T-helper 1 cell (primary cell): ENCODE results near the gene TP53BP1.
A peak's percentile ranks its signal among the peaks of the same experiment; 100 is the strongest.

Experiments used
- DNase-seq, 5 donors: peaks; one replicate each; pipeline ENCODE4 v3.0.0-alpha.2; 2012 to 2020

The TP53BP1 gene

GRCh38 chr15:43487271-43487895 lies 5.6 kb downstream of the TP53BP1 start:
- DNase-seq = no peak

GRCh38 chr15:43484455-43484854 lies 8.5 kb downstream of the TP53BP1 start:
- no peak for DNase-seq

GRCh38 chr15:43483297-43484128 lies 9.4 kb downstream of the TP53BP1 start:
- peak in 1 of 5 donors; percentile 8 for DNase-seq

DNA sequence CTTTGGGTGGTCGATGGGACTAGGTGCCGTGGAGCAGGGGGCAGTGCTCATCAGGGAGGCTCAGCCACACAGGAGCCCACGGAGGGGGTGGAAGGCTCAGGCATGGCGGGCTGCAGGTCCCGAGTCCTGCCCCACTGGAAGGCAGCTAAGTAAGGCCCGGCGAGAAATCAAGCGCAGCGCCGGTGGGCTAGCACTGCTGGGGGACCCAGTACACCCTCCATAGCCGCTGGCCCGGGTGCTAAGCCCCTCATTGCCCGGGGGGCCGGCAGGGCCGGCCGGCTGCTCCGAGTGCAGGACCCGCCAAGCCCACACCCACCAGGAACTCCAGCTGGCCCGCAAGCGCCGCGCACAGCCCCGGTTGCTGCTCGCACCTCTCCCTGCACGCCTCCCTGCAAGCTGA lies 19.1 kb downstream of the TP53BP1 start:
- no peak for DNase-seq

- DNase-seq = no peak
Measured at GRCh38 chr15:43471975-43472374, 21.0 kb downstream of the TP53BP1 start.

GRCh38 chr15:43469867-43470266 lies 23.1 kb downstream of the TP53BP1 start:
- DNase-seq = peak in 1 of 5 donors; percentile 10

- DNase-seq = no peak
Measured at GRCh38 chr15:43465100-43465499, 27.9 kb downstream of the TP53BP1 start.

DNA sequence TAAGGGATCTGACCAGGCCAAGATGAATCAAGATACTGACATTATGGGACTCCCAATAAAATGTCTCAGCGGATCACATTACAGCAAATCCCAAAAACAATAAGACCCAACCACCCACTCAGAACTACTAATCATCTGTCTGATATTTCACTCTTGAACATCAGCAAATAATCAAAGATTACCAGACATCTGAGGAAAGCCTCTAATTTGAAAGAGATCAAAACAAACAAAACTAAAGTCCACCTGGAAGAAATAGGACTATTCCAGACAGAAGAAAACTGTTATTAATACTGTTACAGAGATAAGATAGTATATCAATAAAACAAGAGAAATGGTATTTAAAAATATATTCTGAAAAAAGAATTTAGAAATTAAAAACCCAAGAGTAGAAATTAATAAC lies 29.0 kb downstream of the TP53BP1 start:
- DNase-seq = no peak

- DNase-seq = no peak
Measured at GRCh38 chr15:43463507-43463906, 29.4 kb downstream of the TP53BP1 start.

- no peak for DNase-seq
Measured at GRCh38 chr15:43449981-43450380, 43.0 kb downstream of the TP53BP1 start.

DNA sequence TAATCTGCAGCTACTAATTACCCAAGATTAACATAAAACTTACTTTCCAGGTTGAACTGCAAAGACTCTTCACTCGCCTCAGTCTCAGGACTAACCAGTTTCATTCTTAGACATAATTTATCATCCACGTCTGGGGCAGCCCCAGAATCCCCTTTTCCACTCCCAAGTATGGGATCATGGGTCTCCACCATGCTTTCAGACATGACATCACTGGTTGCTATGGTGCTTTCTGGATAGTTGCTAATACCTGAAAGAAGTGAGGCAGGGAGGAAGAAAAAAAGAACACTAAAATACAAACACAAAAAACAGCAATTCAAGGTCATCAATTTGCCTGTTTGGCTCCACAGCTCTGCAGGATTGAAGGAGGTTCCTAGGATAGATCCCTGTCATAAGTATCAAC lies 46.6 kb downstream of the TP53BP1 start:
- no peak for DNase-seq

DNA sequence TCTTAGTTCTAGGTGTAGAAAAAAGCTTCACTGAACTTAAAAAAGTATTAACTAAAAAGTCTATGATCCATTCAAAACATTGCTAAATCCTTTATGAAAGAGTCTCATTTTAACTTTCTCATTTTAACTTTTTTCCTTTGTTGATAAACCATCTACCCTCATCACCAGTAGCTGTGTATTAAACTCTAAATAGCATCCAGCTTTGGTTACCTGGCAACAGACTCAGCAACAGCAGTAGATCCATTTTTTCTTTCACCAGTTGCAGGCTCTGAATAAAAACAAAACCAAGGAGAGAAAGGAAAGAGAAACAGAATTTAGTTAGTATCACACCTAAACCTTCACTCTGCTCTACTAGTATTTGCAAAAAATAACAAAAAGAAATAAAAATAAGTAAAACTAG lies 51.6 kb downstream of the TP53BP1 start:
- peak in 1 of 5 donors; percentile 63 for DNase-seq

GRCh38 chr15:43440721-43441281 lies 52.2 kb downstream of the TP53BP1 start:
- DNase-seq = peak in 1 of 5 donors; percentile 80

- DNase-seq = no peak
Measured at GRCh38 chr15:43439268-43439667, 53.7 kb downstream of the TP53BP1 start.

- DNase-seq = no peak
Measured at GRCh38 chr15:43436395-43436794, 56.6 kb downstream of the TP53BP1 start.

GRCh38 chr15:43434446-43434845 lies 58.5 kb downstream of the TP53BP1 start:
- no peak for DNase-seq

- no peak for DNase-seq
Measured at GRCh38 chr15:43433661-43434303, 59.2 kb downstream of the TP53BP1 start.

DNA sequence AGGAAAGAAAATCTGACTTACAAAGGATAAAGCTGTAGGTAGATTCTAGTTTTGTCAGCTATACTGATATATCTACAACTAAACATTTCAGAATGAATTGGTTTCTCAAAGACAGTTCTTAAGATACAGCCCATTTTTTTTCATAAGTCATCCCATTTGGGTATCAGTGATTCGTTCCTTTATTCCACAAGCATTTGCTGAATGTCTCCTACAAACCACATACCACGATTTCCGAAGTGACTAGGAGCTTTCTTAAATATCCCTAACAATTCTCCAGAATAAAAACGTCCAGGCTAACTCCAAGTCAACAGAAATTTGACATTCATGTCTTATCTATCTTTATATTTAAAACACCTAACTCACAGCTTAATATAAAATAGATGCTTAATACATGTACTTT lies 59.8 kb downstream of the TP53BP1 start:
- DNase-seq = no peak

- no peak for DNase-seq
Measured at GRCh38 chr15:43429687-43430086, 63.3 kb downstream of the TP53BP1 start.

GRCh38 chr15:43423793-43424192 lies 69.2 kb downstream of the TP53BP1 start:
- DNase-seq = no peak

DNA sequence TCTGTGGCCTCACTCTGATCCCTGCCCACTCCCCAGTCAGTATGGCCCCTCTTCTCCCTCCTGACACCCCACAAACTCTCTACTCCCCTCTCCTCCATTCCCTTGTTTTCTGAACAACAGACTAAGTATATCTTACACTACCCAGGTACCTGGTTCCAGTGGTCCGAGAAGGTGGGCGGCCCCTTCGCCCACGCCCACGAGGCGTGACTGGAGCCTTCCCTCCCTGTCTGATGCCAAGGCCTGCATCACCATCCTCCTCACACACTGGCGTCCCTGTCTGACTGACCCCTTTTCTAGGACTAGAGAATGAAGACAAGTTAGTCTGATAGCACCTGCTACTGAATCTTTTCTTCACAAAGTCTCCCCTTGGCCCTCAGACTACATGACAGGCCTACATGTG lies 72.1 kb downstream of the TP53BP1 start:
- no peak for DNase-seq

- DNase-seq = no peak
Measured at GRCh38 chr15:43420435-43420834, 72.5 kb downstream of the TP53BP1 start.

GRCh38 chr15:43414196-43414595 lies 78.8 kb downstream of the TP53BP1 start:
- no peak for DNase-seq

GRCh38 chr15:43412096-43412495 lies 80.9 kb downstream of the TP53BP1 start:
- no peak for DNase-seq
